Stimulated activated naive CD8-positive, alpha-beta T cell treated with anti-CD3 and anti-CD28 coated beads, Interleukin-15, amount 100 ng/mL, for 72 hours (primary cell): Measurements from ENCODE around the gene EGF.
"Not testable (repeated sequence)": the region's sequence is repeated elsewhere in the genome, so short reads cannot be mapped to it uniquely, and the experiment has no call there.

ENCODE experiments used
- ATAC-seq: fragments of 150-1000 bp; cut with Tn5 transposase; 2 replicates; pipeline ENCODE4 v1.10.0; 2021; ENCODE audit warnings: mild to moderate bottlenecking, moderate library complexity
- DNase-seq, 2 donors: peaks; one replicate each; pipeline ENCODE4 v3.0.0; 2021 to 2022
- H3K27ac Mint-ChIP-seq, 2 donors: one replicate each; pipeline ENCODE4 v1.8.0; 2022; ENCODE audit warnings: mild to moderate bottlenecking in 2 of 2, mixed read lengths in 2 of 2, moderate library complexity in 2 of 2
- H3K27me3 Mint-ChIP-seq: one replicate; pipeline ENCODE4 v1.8.0; 2022; ENCODE audit warnings: mixed read lengths
- H3K4me1 Mint-ChIP-seq: one replicate; pipeline ENCODE4 v1.8.0; 2022; ENCODE audit warnings: mild to moderate bottlenecking, mixed read lengths
- H3K4me3 Mint-ChIP-seq, 2 donors: one replicate each; pipeline ENCODE4 v1.8.0; 2022; ENCODE audit warnings: mild to moderate bottlenecking in 2 of 2, mixed read lengths in 2 of 2, moderate library complexity in 1 of 2
- H3K9me3 Mint-ChIP-seq, 2 donors: one replicate each; pipeline ENCODE4 v1.8.0; 2022; ENCODE audit warnings: mixed read lengths in 2 of 2

EGF gene

GRCh38 chr4:110020139-110020538 lies 107.5 kb downstream of the EGF start:
- no peaks in the 10 kb centered on the region for H3K27me3 Mint-ChIP-seq
- H3K9me3 Mint-ChIP-seq, result no peaks in the 10 kb centered on the region
- no peak overlapping the region for H3K4me3 Mint-ChIP-seq
- no peak overlapping the region for H3K27ac Mint-ChIP-seq
- ATAC-seq, result no peak
- H3K4me1 Mint-ChIP-seq, result peaks cover 31% of the 10 kb centered on the region
- DNase-seq, result no peak

GRCh38 chr4:110020646-110021443 lies 108.2 kb downstream of the EGF start:
- Mint-ChIP-seq H3K27ac (no peak overlapping the region), H3K4me1 (peaks cover 31% of the 10 kb centered on the region), H3K9me3 (no peaks in the 10 kb centered on the region), H3K4me3 (peak overlapping the region in 1 of 2 donors; percentile 16), H3K27me3 (no peaks in the 10 kb centered on the region)
- no peak for DNase-seq
- ATAC-seq, result no peak

DNA sequence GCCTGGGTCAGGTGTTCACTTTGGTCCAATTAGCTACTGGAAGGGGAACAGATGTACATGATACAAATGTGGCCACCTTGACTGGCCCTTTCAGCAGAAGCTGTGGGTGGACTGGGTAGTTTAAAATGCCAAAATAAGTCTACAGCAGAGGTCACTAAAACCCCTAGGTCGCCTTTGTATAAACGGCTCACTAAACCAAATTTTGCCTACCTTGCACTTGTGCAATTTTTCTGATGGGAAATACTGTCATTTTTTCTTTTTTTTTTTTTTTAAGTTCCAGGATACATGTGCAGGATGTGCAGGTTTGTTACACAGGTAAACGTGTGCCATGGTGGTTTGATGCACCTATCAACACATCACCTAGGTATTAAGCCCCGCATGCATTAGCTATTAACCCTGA lies 109.8 kb downstream of the EGF start:
- H3K4me1 Mint-ChIP-seq, result peaks cover 31% of the 10 kb centered on the region
- no peaks in the 10 kb centered on the region for H3K9me3 Mint-ChIP-seq
- no peak overlapping the region for H3K27ac Mint-ChIP-seq
- no peaks in the 10 kb centered on the region for H3K27me3 Mint-ChIP-seq
- ATAC-seq (no peak), DNase-seq (no peak)
- H3K4me3 Mint-ChIP-seq, result no peak overlapping the region

DNA sequence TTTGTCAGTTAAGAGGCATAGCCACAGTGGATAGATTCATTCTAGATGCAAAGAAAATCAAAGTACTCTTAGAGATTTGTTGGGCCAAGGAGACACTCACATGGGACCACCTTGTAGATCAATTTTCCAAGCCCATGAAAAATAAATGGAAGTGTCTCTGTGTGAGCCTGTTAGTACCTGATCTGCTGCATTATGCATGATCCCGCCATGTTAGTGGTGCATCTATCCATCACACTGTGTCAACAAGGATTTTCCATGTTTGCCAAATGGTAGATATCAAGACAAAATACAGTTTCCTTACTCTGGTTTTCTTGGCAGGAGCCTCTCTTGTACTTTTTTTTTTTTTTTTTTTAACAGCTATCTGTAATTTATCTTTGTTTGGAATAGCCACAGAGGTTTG lies 112.4 kb downstream of the EGF start:
- no peak overlapping the region for H3K27ac Mint-ChIP-seq
- H3K9me3 Mint-ChIP-seq, result no peaks in the 10 kb centered on the region
- H3K4me3 Mint-ChIP-seq, result no peak overlapping the region
- H3K27me3 Mint-ChIP-seq, result peaks cover 7% of the 10 kb centered on the region
- ATAC-seq (no peak), DNase-seq (no peak)
- H3K4me1 Mint-ChIP-seq, result peaks cover 21% of the 10 kb centered on the region

DNA sequence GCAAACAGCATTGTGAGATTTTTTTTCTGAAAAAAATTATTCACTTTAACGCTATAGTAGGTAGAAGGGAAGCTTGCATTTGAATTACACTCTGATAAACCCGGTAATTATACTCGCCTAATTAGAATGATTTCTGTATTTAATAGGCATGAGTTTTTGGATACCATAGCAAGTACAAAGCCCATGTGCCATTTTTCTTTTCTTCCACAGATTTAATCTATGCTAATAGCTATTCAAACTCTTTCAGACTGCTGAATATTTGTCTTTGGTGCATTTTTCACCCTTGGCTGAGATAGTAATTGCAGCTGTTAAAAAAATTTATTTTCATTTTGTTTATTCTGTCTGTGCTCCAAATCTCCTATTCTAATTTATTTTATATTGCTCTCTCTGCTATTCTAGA lies 113.0 kb downstream of the EGF start:
- ATAC-seq, result no peak
- Mint-ChIP-seq H3K4me3 (no peak overlapping the region), H3K27me3 (peaks cover 8% of the 10 kb centered on the region), H3K4me1 (peaks cover 15% of the 10 kb centered on the region), H3K9me3 (peaks cover 2 to 4% of the 10 kb centered on the region in 2 donors), H3K27ac (no peak overlapping the region)
- DNase-seq, result no peak

- Mint-ChIP-seq H3K4me1 (peaks cover 14% of the 10 kb centered on the region), H3K9me3 (peaks cover 9 to 12% of the 10 kb centered on the region in 2 donors), H3K27me3 (peaks cover 54% of the 10 kb centered on the region), H3K4me3 (no peak overlapping the region), H3K27ac (no peak overlapping the region)
- DNase-seq (no peak), ATAC-seq (peak; percentile 45)
These were observed 119.9 kb downstream of the EGF start for GRCh38 chr4:110032603-110033002.

GRCh38 chr4:110033355-110034025 lies 120.8 kb downstream of the EGF start:
- Mint-ChIP-seq H3K9me3 (peaks cover 9 to 12% of the 10 kb centered on the region in 2 donors), H3K4me3 (no peak overlapping the region), H3K27ac (peak overlapping the region in 1 of 2 donors; percentile 23), H3K27me3 (peaks cover 54% of the 10 kb centered on the region), H3K4me1 (peaks cover 14% of the 10 kb centered on the region)
- DNase-seq, result no peak
- no peak for ATAC-seq

GRCh38 chr4:110034026-110034393 lies 121.3 kb downstream of the EGF start:
- Mint-ChIP-seq H3K4me3 (peak overlapping the region in 1 of 2 donors; percentile 22), H3K9me3 (peaks cover 9 to 12% of the 10 kb centered on the region in 2 donors), H3K27me3 (peaks cover 54% of the 10 kb centered on the region), H3K27ac (peak overlapping the region in 1 of 2 donors; percentile 23), H3K4me1 (peaks cover 14% of the 10 kb centered on the region)
- ATAC-seq (peak; percentile 82), DNase-seq (peak in 1 of 2 donors; percentile 32)

DNA sequence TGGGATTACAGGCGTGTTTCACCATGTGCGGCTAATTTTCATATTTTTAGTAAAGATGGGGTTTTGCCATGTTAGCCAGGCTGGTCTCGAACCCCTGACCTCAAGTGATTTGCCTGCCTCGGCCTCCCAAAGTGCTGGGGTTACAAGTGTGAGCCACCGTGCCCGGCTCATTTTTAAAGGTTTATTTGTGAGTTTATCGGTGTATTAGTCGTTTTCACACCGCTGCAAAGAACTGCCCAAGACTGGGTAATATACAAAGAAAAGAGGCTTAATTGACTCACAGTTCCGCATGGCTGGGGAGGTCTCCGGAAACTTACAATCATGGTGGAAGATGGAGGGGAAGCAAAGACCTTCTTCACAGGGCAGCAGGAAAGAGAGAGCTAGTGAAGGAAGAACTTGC lies 126.5 kb downstream of the EGF start:
- Mint-ChIP-seq H3K27ac (peak overlapping the region in 1 of 2 donors; percentile 36), H3K27me3 (peaks cover 58% of the 10 kb centered on the region)
- DNase-seq, H3K4me3 Mint-ChIP-seq, H3K9me3 Mint-ChIP-seq, ATAC-seq, H3K4me1 Mint-ChIP-seq: not testable (repeated sequence)

DNA sequence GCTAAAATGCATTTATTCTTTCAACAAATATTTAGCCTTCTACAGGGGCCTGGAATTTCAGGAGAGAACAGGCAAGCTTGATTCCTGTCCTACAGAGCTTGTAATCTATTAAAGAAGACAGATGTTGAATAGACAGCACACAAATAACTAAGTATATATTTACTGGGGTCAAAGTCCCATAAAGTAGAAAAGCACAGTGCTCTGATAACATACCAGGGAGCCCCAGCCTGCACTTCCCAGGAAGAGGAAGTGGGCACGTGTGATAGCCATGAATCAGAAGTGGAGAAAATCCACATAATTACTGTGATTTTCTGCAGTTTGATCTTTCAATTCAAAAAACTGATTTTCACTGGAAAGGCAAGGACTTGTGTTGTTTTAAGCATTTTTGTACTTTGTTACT lies 129.1 kb downstream of the EGF start:
- no peaks in the 10 kb centered on the region for H3K9me3 Mint-ChIP-seq
- no peak overlapping the region for H3K4me3 Mint-ChIP-seq
- H3K27me3 Mint-ChIP-seq, result peaks cover 34% of the 10 kb centered on the region
- H3K4me1 Mint-ChIP-seq, result peaks cover 7% of the 10 kb centered on the region
- DNase-seq (no peak), ATAC-seq (no peak)
- H3K27ac Mint-ChIP-seq, result no peak overlapping the region

DNA sequence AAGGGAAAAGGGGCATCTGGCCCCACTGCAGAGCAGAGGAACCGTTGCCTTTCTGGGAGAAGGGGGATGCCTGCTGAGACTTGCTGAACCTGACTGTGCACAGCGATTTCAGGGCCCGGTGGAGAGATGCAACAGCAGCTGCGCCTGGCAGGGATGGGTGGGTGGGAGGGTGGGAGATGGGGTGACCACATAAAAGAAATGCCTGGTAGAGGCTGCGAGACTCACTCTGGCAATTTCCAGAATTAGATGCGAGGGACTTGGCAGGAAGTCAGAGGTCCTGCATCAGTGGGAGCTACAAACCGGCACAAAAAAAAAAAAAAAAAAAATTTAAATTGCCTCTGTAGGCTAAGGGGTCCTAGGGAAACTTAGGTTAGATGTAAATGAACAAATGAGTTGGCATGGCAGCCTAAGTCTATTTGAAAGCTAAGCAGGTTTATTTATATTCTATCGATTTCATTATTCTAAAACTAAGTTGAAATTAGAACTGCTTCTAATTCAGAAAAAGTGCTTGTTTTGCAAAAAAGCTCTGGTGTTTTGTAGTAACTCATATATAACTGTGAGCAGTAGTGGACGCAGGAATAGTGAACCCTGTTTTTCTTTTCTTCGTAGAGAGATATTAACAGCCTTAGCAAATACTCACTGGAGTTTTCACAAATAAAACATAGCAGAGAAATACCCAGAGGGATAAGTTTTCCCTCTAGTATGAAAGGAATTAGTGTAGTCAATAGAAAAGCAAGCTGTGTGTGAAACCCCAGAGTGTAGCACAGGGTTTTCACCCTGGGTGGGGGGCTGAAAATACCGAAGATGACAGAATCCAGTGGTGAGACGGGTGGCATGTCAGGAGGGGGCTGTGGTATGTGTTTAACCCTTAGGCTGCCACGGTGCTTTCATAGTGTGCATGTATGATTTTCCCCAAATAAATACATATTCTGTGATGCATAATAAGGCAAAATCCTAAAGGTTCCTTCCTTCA lies 130.1 kb downstream of the EGF start:
- Mint-ChIP-seq H3K27ac (no peak overlapping the region), H3K4me1 (peaks cover 7% of the 10 kb centered on the region), H3K9me3 (no peaks in the 10 kb centered on the region), H3K27me3 (peaks cover 25% of the 10 kb centered on the region), H3K4me3 (no peak overlapping the region)
- DNase-seq, result no peak
- ATAC-seq, result no peak

GRCh38 chr4:110046588-110047049 lies 133.9 kb downstream of the EGF start:
- H3K27me3 Mint-ChIP-seq, result peaks cover 18% of the 10 kb centered on the region
- H3K27ac Mint-ChIP-seq, result peak overlapping the region in 1 of 2 donors; percentile 10
- peaks cover 12% of the 10 kb centered on the region for H3K4me1 Mint-ChIP-seq
- no peaks in the 10 kb centered on the region for H3K9me3 Mint-ChIP-seq
- H3K4me3 Mint-ChIP-seq, result no peak overlapping the region
- ATAC-seq, result no peak
- DNase-seq, result no peak

GRCh38 chr4:110049951-110050925 lies 137.6 kb downstream of the EGF start:
- H3K27ac Mint-ChIP-seq, result no peak overlapping the region
- no peaks in the 10 kb centered on the region for H3K9me3 Mint-ChIP-seq
- H3K4me1 Mint-ChIP-seq, result peaks cover 11% of the 10 kb centered on the region
- H3K4me3 Mint-ChIP-seq, result no peak overlapping the region
- no peak for ATAC-seq
- DNase-seq, result peak; percentile 34 to 36
- H3K27me3 Mint-ChIP-seq, result no peaks in the 10 kb centered on the region

GRCh38 chr4:110055158-110055768 lies 142.6 kb downstream of the EGF start:
- DNase-seq, result peak in 1 of 2 donors; percentile 21
- peak; percentile 74 for ATAC-seq
- peaks cover 38% of the 10 kb centered on the region for H3K4me1 Mint-ChIP-seq
- no peaks in the 10 kb centered on the region for H3K9me3 Mint-ChIP-seq
- no peak overlapping the region for H3K27ac Mint-ChIP-seq
- H3K27me3 Mint-ChIP-seq, result no peaks in the 10 kb centered on the region
- no peak overlapping the region for H3K4me3 Mint-ChIP-seq
